HCEC 1CT (cell line): ENCODE results near the gene RORB.

Experiments used
- DNase-seq: peaks from one replicate; pipeline ENCODE4 v3.0.0-alpha.2; 2017

RORB gene

GRCh38 chr9:74721696-74722660, 224.8 kb downstream of the RORB start:
- DNase-seq, result no peak

- no peak for DNase-seq
These were observed 227.2 kb downstream of the RORB start for GRCh38 chr9:74724317-74724716.

GRCh38 chr9:74726581-74726980, 229.4 kb downstream of the RORB start:
- no peak for DNase-seq

GRCh38 chr9:74728176-74728575, 231.0 kb downstream of the RORB start:
- DNase-seq, result no peak

GRCh38 chr9:74729136-74729695, 232.1 kb downstream of the RORB start:
- no peak for DNase-seq

GRCh38 chr9:74735761-74736160, 238.6 kb downstream of the RORB start:
- DNase-seq, result no peak

- no peak for DNase-seq
These were observed 239.5 kb downstream of the RORB start for GRCh38 chr9:74736646-74737045.

GRCh38 chr9:74742191-74742790, 245.2 kb downstream of the RORB start:
- DNase-seq, result no peak
